Liver (tissue), 9 donors: Measurements from ENCODE around the gene FPR1. TPM values are rescaled to one million over a fixed set of nuclear protein-coding genes. Genes with fewer than 3 reads are reported as not detected.

Source experiments
- DNase-seq: peaks from one replicate; pipeline ENCODE4 v3.0.0-alpha.2; 2017; ENCODE audit warnings: low spot score
- H3K27ac ChIP-seq, 2 donors: one replicate each; pipeline ENCODE4 v1.7.0; 2013; ENCODE audit warnings: inconsistent platforms in 2 of 2, low read length in 2 of 2, control low read depth in 1 of 2, low read depth in 1 of 2, mild to moderate bottlenecking in 1 of 2
- H3K27me3 ChIP-seq, 4 donors: one replicate each; pipeline versions ENCODE4 v1.6.1 to v1.7.0; 2013; ENCODE audit warnings: low read length in 3 of 4, inconsistent platforms in 1 of 4, mild to moderate bottlenecking in 1 of 4, moderate library complexity in 1 of 4; ENCODE audit not compliant: control insufficient read depth in 4 of 4, insufficient read depth in 4 of 4
- H3K36me3 ChIP-seq, 4 donors: one replicate each; pipeline versions ENCODE4 v1.6.1 to v1.7.0; 2013; ENCODE audit warnings: low read length in 3 of 4, mild to moderate bottlenecking in 3 of 4, low read depth in 1 of 4, moderate library complexity in 1 of 4; ENCODE audit not compliant: control insufficient read depth in 4 of 4, insufficient read depth in 3 of 4
- H3K4me1 ChIP-seq, 4 donors: one replicate each; pipeline versions ENCODE4 v1.6.1 to v1.7.0; 2013; ENCODE audit warnings: low read length in 3 of 4, mild to moderate bottlenecking in 3 of 4, moderate library complexity in 1 of 4; ENCODE audit not compliant: control insufficient read depth in 4 of 4, insufficient read depth in 4 of 4
- H3K4me3 ChIP-seq, 3 donors: one replicate each; pipeline versions ENCODE4 v1.6.1 to v1.7.0; 2013; ENCODE audit warnings: low read length in 3 of 3, control low read depth in 1 of 3, low read depth in 1 of 3, mild to moderate bottlenecking in 1 of 3
- H3K9ac ChIP-seq, 2 donors: one replicate each; pipeline ENCODE4 v1.7.0; 2013; ENCODE audit warnings: low read length in 2 of 2, mild to moderate bottlenecking in 2 of 2, moderate library complexity in 2 of 2, control low read depth in 1 of 2, low read depth in 1 of 2
- H3K9me3 ChIP-seq, 4 donors: one replicate each; pipeline versions ENCODE4 v1.6.1 to v1.7.0; 2013; ENCODE audit warnings: low read length in 3 of 4; ENCODE audit not compliant: control insufficient read depth in 4 of 4
- ATF3 ChIP-seq: IDR thresholded peaks from 2 replicates; pipeline ENCODE4 v1.6.1; 2016; ENCODE audit warnings: antibody characterized with exemption
- EGR1 ChIP-seq, 2 donors: IDR thresholded peaks; 2 replicates each; pipeline ENCODE4 v1.6.1; 2016 to 2018; ENCODE audit warnings: antibody characterized with exemption in 2 of 2, low read depth in 2 of 2
- FOXA1 ChIP-seq: IDR thresholded peaks from 2 replicates; pipeline ENCODE4 v1.6.1; 2016; ENCODE audit warnings: antibody characterized with exemption
- HNF4A ChIP-seq, 2 donors: conservative IDR thresholded peaks; 2 replicates each; pipeline ENCODE4 v1.6.1; 2016; ENCODE audit warnings: antibody characterized with exemption in 2 of 2, mild to moderate bottlenecking in 2 of 2
- JUND ChIP-seq, 2 donors: IDR thresholded peaks; 2 replicates each; pipeline ENCODE4 v1.6.1; 2016; ENCODE audit warnings: antibody characterized with exemption in 2 of 2
- NR2F2 ChIP-seq: IDR thresholded peaks from 2 replicates; pipeline ENCODE4 v1.6.1; 2016; ENCODE audit warnings: antibody characterized with exemption
- RAD21 ChIP-seq, 2 donors: IDR thresholded peaks; 2 replicates each; pipeline ENCODE4 v1.6.1; 2016; ENCODE audit warnings: antibody characterized with exemption in 2 of 2, mild to moderate bottlenecking in 2 of 2
- RXRA ChIP-seq, 2 donors: IDR thresholded peaks; 2 replicates each; pipeline ENCODE4 v1.6.1; 2017 to 2018; ENCODE audit warnings: antibody characterized with exemption in 2 of 2, mild to moderate bottlenecking in 1 of 2
- SP1 ChIP-seq: IDR thresholded peaks from 2 replicates; pipeline ENCODE4 v1.6.1; 2018; ENCODE audit warnings: antibody characterized with exemption, mild to moderate bottlenecking
- TAF1 ChIP-seq: conservative IDR thresholded peaks from 2 replicates; pipeline ENCODE4 v1.6.1; 2016; ENCODE audit warnings: antibody characterized with exemption, mild to moderate bottlenecking
- YY1 ChIP-seq: IDR thresholded peaks from 2 replicates; pipeline ENCODE4 v1.6.1; 2016; ENCODE audit warnings: antibody characterized with exemption, mild to moderate bottlenecking
- ZBTB33 ChIP-seq: IDR thresholded peaks from 2 replicates; pipeline ENCODE4 v1.6.1; 2016; ENCODE audit warnings: antibody characterized with exemption
- WGBS: extraction: QIAGEN DNeasy Blood & Tissue Kit; methylation state at CpG from one replicate; pipeline ENCODE4 v1.1.7; 2013; 5-methylcytosine and 5-hydroxymethylcytosine counted together
- polyA plus RNA-seq, 2 donors: library from polyadenylated mRNA; stranded (reverse) in 1 of 2; unstranded in 1 of 2; fragments of 200-250 nt in 1 of 2; fragments of >200 nt in 1 of 2; fragmentation: Nextera tagmentation in 1 of 2; extraction: Ambion mirVana in 1 of 2; gene quantifications; one replicate each; pipeline versions ENCODE4 v1.2.1 to v1.2.3, GENCODE V29; 2013 to 2015
- total RNA-seq, 2 donors: library from RNA; depleted of rRNA; stranded (reverse); fragments of >200 nt; gene quantifications; one replicate each; pipeline ENCODE4 v1.2.3, GENCODE V29; 2014
- TF ChIP-seq, protein P1 (sequence below): IDR thresholded peaks from 2 replicates; pipeline ENCODE4 v1.6.1; 2016; ENCODE audit warnings: antibody characterized with exemption
- TF ChIP-seq, protein P2 (sequence below): fragments of 150-350 bp; IDR thresholded peaks from 2 replicates; pipeline ENCODE4 v1.5.1; 2017; ENCODE audit warnings: improper control_type of control experiment, low read depth, low read length; ENCODE audit not compliant: missing input control
- TF ChIP-seq, protein P3 (sequence below): IDR thresholded peaks from 2 replicates; pipeline ENCODE4 v1.6.1; 2016; ENCODE audit warnings: antibody characterized with exemption, mild to moderate bottlenecking
- donor health status: healthy.
- donor health status: healthy.
- donor health status: healthy.
- donor health status: healthy.
- donor health status: healthy.

The FPR1 gene
- total and polyA plus RNA-seq, 4 donors, result 2.7 to 17.0 (median 8.1) TPM

- no peak for TF ChIP-seq ZBTB33
- no peak for TF ChIP-seq RAD21 (IDR thresholded peaks at IDR 0.05)
- no peak for TF ChIP-seq NR2F2
- no peak for TF ChIP-seq RXRA (IDR thresholded peaks at IDR 0.05)
- TF ChIP-seq, protein P1, sequence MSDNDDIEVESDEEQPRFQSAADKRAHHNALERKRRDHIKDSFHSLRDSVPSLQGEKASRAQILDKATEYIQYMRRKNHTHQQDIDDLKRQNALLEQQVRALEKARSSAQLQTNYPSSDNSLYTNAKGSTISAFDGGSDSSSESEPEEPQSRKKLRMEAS, result no peak
- no peak for TF ChIP-seq ATF3
These were observed 14.3 kb downstream of the FPR1 start (continued) for GRCh38 chr19:51737389-51737788.

- no peak overlapping the region for H3K4me3 ChIP-seq
- no peaks in the 10 kb centered on the region for H3K9me3 ChIP-seq
- peak overlapping the region; percentile 25 to 28 for H3K27ac ChIP-seq
- DNase-seq, result no peak
- TF ChIP-seq YY1, result no peak
- TF ChIP-seq ZBTB33, result no peak
- TF ChIP-seq RAD21 (IDR thresholded peaks at IDR 0.05), result peak in 1 of 2 donors; percentile 7
- TF ChIP-seq, protein P2, sequence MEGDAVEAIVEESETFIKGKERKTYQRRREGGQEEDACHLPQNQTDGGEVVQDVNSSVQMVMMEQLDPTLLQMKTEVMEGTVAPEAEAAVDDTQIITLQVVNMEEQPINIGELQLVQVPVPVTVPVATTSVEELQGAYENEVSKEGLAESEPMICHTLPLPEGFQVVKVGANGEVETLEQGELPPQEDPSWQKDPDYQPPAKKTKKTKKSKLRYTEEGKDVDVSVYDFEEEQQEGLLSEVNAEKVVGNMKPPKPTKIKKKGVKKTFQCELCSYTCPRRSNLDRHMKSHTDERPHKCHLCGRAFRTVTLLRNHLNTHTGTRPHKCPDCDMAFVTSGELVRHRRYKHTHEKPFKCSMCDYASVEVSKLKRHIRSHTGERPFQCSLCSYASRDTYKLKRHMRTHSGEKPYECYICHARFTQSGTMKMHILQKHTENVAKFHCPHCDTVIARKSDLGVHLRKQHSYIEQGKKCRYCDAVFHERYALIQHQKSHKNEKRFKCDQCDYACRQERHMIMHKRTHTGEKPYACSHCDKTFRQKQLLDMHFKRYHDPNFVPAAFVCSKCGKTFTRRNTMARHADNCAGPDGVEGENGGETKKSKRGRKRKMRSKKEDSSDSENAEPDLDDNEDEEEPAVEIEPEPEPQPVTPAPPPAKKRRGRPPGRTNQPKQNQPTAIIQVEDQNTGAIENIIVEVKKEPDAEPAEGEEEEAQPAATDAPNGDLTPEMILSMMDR, result no peak
- TF ChIP-seq HNF4A (conservative IDR thresholded peaks at IDR 0.05), result no peak
- peak; percentile 17 for TF ChIP-seq SP1
- no peaks in the 10 kb centered on the region for H3K36me3 ChIP-seq
- H3K27me3 ChIP-seq, result peaks cover 0 to 3% (median 0%) of the 10 kb centered on the region in 4 donors
- WGBS, result 71% methylated on average over 10 of the region's 10 CpGs
- H3K4me1 ChIP-seq, result peaks cover 0 to 2% (median 0%) of the 10 kb centered on the region in 4 donors
- H3K9ac ChIP-seq, result peak overlapping the region in 1 of 2 donors; percentile 8
These were observed 15.8 kb downstream of the FPR1 start for GRCh38 chr19:51735759-51736449.

- Histone ChIP-seq H3K4me3 (no peak overlapping the region), H3K27me3 (peaks cover 0 to 3% (median 0%) of the 10 kb centered on the region in 4 donors), H3K9ac (no peak overlapping the region), H3K4me1 (peaks cover 0 to 2% (median 0%) of the 10 kb centered on the region in 4 donors), H3K36me3 (no peaks in the 10 kb centered on the region), H3K9me3 (peaks cover 0 to 8% (median 2%) of the 10 kb centered on the region in 4 donors), H3K27ac (no peak overlapping the region)
- 63% methylated on average over 7 of the region's 7 CpGs for WGBS
- DNase-seq, result no peak
- TF ChIP-seq ATF3 (no peak), TAF1 (no peak), EGR1 (IDR thresholded peaks at IDR 0.05; ENCODE audit: low read depth in 2 of 2) (no peak), JUND (IDR thresholded peaks at IDR 0.05) (no peak), RAD21 (IDR thresholded peaks at IDR 0.05) (no peak), YY1 (no peak), FOXA1 (no peak)
- TF ChIP-seq, protein P3, sequence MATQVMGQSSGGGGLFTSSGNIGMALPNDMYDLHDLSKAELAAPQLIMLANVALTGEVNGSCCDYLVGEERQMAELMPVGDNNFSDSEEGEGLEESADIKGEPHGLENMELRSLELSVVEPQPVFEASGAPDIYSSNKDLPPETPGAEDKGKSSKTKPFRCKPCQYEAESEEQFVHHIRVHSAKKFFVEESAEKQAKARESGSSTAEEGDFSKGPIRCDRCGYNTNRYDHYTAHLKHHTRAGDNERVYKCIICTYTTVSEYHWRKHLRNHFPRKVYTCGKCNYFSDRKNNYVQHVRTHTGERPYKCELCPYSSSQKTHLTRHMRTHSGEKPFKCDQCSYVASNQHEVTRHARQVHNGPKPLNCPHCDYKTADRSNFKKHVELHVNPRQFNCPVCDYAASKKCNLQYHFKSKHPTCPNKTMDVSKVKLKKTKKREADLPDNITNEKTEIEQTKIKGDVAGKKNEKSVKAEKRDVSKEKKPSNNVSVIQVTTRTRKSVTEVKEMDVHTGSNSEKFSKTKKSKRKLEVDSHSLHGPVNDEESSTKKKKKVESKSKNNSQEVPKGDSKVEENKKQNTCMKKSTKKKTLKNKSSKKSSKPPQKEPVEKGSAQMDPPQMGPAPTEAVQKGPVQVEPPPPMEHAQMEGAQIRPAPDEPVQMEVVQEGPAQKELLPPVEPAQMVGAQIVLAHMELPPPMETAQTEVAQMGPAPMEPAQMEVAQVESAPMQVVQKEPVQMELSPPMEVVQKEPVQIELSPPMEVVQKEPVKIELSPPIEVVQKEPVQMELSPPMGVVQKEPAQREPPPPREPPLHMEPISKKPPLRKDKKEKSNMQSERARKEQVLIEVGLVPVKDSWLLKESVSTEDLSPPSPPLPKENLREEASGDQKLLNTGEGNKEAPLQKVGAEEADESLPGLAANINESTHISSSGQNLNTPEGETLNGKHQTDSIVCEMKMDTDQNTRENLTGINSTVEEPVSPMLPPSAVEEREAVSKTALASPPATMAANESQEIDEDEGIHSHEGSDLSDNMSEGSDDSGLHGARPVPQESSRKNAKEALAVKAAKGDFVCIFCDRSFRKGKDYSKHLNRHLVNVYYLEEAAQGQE, result no peak
- TF ChIP-seq, protein P1, result no peak
These were observed 17.7 kb downstream of the FPR1 start for GRCh38 chr19:51733742-51734522.
